ENCODE data around the gene FBF1. TPM values are rescaled to one million over a fixed set of nuclear protein-coding genes. Genes with fewer than 3 reads are reported as not detected.
A peak's percentile ranks its signal among the peaks of the same experiment; 100 is the strongest.

The FBF1 gene
- total RNA-seq (10 to 100 TPM; 47.7 to 54.6 TPM), polyA plus RNA-seq (1 to 10 TPM; 2.4 to 8.0 (median 7.5) TPM), total RNA-seq (10.1 to 30.4 (median 24.0) reads per million in 6 experiments)

- Mint-ChIP-seq H3K27me3 (no peaks in the 10 kb centered on the region), H3K27ac (peak within 1 kb of the TSS; percentile 72 to 97 (median 90)), H3K4me1 (peaks cover 3 to 18% (median 15%) of the 10 kb centered on the region in 4 donors), H3K4me3 (peak within 1 kb of the TSS; percentile 84 to 96 (median 92)), H3K9me3 (no peaks in the 10 kb centered on the region), H3K36me3 (peaks cover 0 to 8% (median 0%) of the 10 kb centered on the region in 3 donors)
- peak; percentile 80 to 91 (median 83) for DNase-seq
- POLR2A ChIA-PET = interaction anchor here (0.6 to 1.3 kb wide), 9 partner anchors 10 to 156 kb away, joined by 3 to 17 read pairs (median 4); partner anchors contain the start of genes ACOX1, TEN1, TRIM65 and UNK
- peak; percentile 99 for ATAC-seq
Measured at GRCh38 chr17:75940727-75941441, at the start of gene FBF1. Gene FBF1 (minus strand): TSS chr17:75941042. CDS start chr17:75938149, 2,893 bp downstream.

- no peak for ATAC-seq
- POLR2A ChIA-PET = no interaction called here
- Mint-ChIP-seq H3K27me3 (no peaks in the 10 kb centered on the region), H3K9me3 (no peaks in the 10 kb centered on the region), H3K4me1 (peaks cover 0 to 3% (median 1%) of the 10 kb centered on the region in 4 donors), H3K4me3 (no peak overlapping the region), H3K27ac (no peak overlapping the region), H3K36me3 (peaks cover 0 to 18% (median 0%) of the 10 kb centered on the region in 3 donors)
- DNase-seq = no peak
Measured at GRCh38 chr17:75987041-75987440, 46.2 kb upstream of the FBF1 start.

GRCh38 chr17:75985986-75986385 is 45.1 kb upstream of the FBF1 start:
- no peak for ATAC-seq
- no peak overlapping the region for H3K4me3 Mint-ChIP-seq
- no peaks in the 10 kb centered on the region for H3K9me3 Mint-ChIP-seq
- DNase-seq = no peak
- H3K36me3 Mint-ChIP-seq = peaks cover 0 to 8% (median 0%) of the 10 kb centered on the region in 3 donors
- peaks cover 0 to 2% (median under 1%) of the 10 kb centered on the region in 4 donors for H3K4me1 Mint-ChIP-seq
- no peak overlapping the region for H3K27ac Mint-ChIP-seq
- H3K27me3 Mint-ChIP-seq = no peaks in the 10 kb centered on the region
- POLR2A ChIA-PET = no interaction called here

- Mint-ChIP-seq H3K27me3 (no peaks in the 10 kb centered on the region), H3K9me3 (no peaks in the 10 kb centered on the region), H3K36me3 (peaks cover 0 to 6% (median 0%) of the 10 kb centered on the region in 3 donors), H3K27ac (no peak overlapping the region), H3K4me1 (peaks cover 6 to 16% (median 11%) of the 10 kb centered on the region in 4 donors), H3K4me3 (peak overlapping the region in 1 of 10 donors; percentile 63)
- DNase-seq (no peak), ATAC-seq (no peak)
- POLR2A ChIA-PET = interaction anchor here (0.6 kb wide), 1 partner anchor 135 kb away, joined by 5 read pairs; no protein-coding TSS in a partner anchor
Measured at GRCh38 chr17:75983501-75984181, 42.8 kb upstream of the FBF1 start.

- Mint-ChIP-seq H3K27ac (peak overlapping the region; percentile 77 to 100 (median 100)), H3K4me3 (peak overlapping the region in 9 of 10 donors; percentile 45 to 99 (median 96)), H3K4me1 (peaks cover 11 to 35% (median 29%) of the 10 kb centered on the region in 4 donors), H3K9me3 (no peaks in the 10 kb centered on the region), H3K36me3 (peaks cover 0 to 9% (median 0%) of the 10 kb centered on the region in 3 donors), H3K27me3 (no peaks in the 10 kb centered on the region)
- POLR2A ChIA-PET = interaction anchor here (0.7 to 1.6 kb wide), 9 partner anchors 16 to 228 kb away, joined by 3 to 8 read pairs (median 4); partner anchors contain the start of genes EVPL, EXOC7, MRPL38 and TRIM65
- DNase-seq (no peak), ATAC-seq (no peak)
Measured at GRCh38 chr17:75981019-75981615, 40.3 kb upstream of the FBF1 start.

GRCh38 chr17:75980188-75981018 is 39.6 kb upstream of the FBF1 start:
- Mint-ChIP-seq H3K9me3 (no peaks in the 10 kb centered on the region), H3K4me3 (peak overlapping the region; percentile 96 to 99 (median 98)), H3K27ac (peak overlapping the region; percentile 99 to 100 (median 100)), H3K27me3 (no peaks in the 10 kb centered on the region), H3K36me3 (peaks cover 0 to 12% (median 0%) of the 10 kb centered on the region in 3 donors), H3K4me1 (peaks cover 12 to 41% (median 36%) of the 10 kb centered on the region in 4 donors)
- ATAC-seq = no peak
- POLR2A ChIA-PET = interaction anchor here (0.5 to 1.6 kb wide), 17 partner anchors 14 to 524 kb away, joined by 3 to 8 read pairs (median 4); partner anchors contain the start of genes EXOC7, MRPL38, TRIM65 and UNK
- no peak for DNase-seq

- Mint-ChIP-seq H3K4me3 (peak overlapping the region; percentile 96 to 99 (median 98)), H3K36me3 (peaks cover 0 to 13% (median 0%) of the 10 kb centered on the region in 3 donors), H3K4me1 (peaks cover 12 to 45% (median 38%) of the 10 kb centered on the region in 4 donors), H3K9me3 (no peaks in the 10 kb centered on the region), H3K27ac (peak overlapping the region; percentile 99 to 100 (median 100)), H3K27me3 (no peaks in the 10 kb centered on the region)
- ATAC-seq (peak; percentile 46 to 53), DNase-seq (no peak)
- POLR2A ChIA-PET = interaction anchor here (0.5 to 1.6 kb wide), 14 partner anchors 15 to 524 kb away, joined by 3 to 8 read pairs (median 4); partner anchors contain the start of genes MRPL38, TRIM65, UNK and WBP2
Measured at GRCh38 chr17:75979705-75980187, 38.9 kb upstream of the FBF1 start.

- peak within 1 kb of the TSS; percentile 99 to 100 (median 100) for H3K27ac Mint-ChIP-seq
- DNase-seq = peak; percentile 91 to 98 (median 94)
- peaks cover 0 to 14% (median 0%) of the 10 kb centered on the region in 3 donors for H3K36me3 Mint-ChIP-seq
- H3K4me3 Mint-ChIP-seq = peak within 1 kb of the TSS; percentile 96 to 99 (median 98)
- H3K27me3 Mint-ChIP-seq = no peaks in the 10 kb centered on the region
- no peaks in the 10 kb centered on the region for H3K9me3 Mint-ChIP-seq
- peak; percentile 92 to 94 for ATAC-seq
- H3K4me1 Mint-ChIP-seq = peaks cover 12 to 46% (median 39%) of the 10 kb centered on the region in 4 donors
- POLR2A ChIA-PET = interaction anchor here (0.6 to 1.2 kb wide), 12 partner anchors 25 to 375 kb away, joined by 3 to 7 read pairs (median 3); partner anchors contain the start of genes FBF1 and PRPSAP1
Measured at GRCh38 chr17:75978938-75979704, 38.3 kb upstream of the FBF1 start, which contains the start of the genes ACOX1 and TEN1. Gene ACOX1 (minus strand): TSS chr17:75979166. CDS start chr17:75979073, 93 bp downstream. Gene TEN1 (plus strand): TSS chr17:75979240. CDS start chr17:75986193, 6,953 bp downstream.

GRCh38 chr17:75976175-75976848 is 35.5 kb upstream of the FBF1 start:
- H3K9me3 Mint-ChIP-seq = no peaks in the 10 kb centered on the region
- peak overlapping the region in 7 of 10 donors; percentile 2 to 55 (median 34) for H3K4me3 Mint-ChIP-seq
- H3K36me3 Mint-ChIP-seq = peaks cover 0 to 38% (median 6%) of the 10 kb centered on the region in 3 donors
- POLR2A ChIA-PET = interaction anchor here (0.6 to 0.7 kb wide), 2 partner anchors 24 to 122 kb away, joined by 3 to 9 read pairs; no protein-coding TSS in a partner anchor
- no peaks in the 10 kb centered on the region for H3K27me3 Mint-ChIP-seq
- peak overlapping the region in 6 of 10 donors; percentile 5 to 53 (median 34) for H3K27ac Mint-ChIP-seq
- H3K4me1 Mint-ChIP-seq = peaks cover 12 to 58% (median 44%) of the 10 kb centered on the region in 4 donors
- no peak for DNase-seq
- no peak for ATAC-seq

GRCh38 chr17:75975757-75976174 is 34.9 kb upstream of the FBF1 start:
- POLR2A ChIA-PET = no interaction called here
- Mint-ChIP-seq H3K4me3 (peak overlapping the region in 2 of 10 donors; percentile 1 to 26), H3K27ac (peak overlapping the region in 3 of 10 donors; percentile 34 to 41 (median 36)), H3K9me3 (no peaks in the 10 kb centered on the region), H3K27me3 (no peaks in the 10 kb centered on the region), H3K36me3 (peaks cover 0 to 43% (median 6%) of the 10 kb centered on the region in 3 donors), H3K4me1 (peaks cover 13 to 57% (median 44%) of the 10 kb centered on the region in 4 donors)
- ATAC-seq = no peak
- DNase-seq = no peak
